IgD-negative memory B cell (primary cell): ENCODE measurements around the gene ERG. TPM values are rescaled to one million over a fixed set of nuclear protein-coding genes. Genes with fewer than 3 reads are reported as not detected.
A peak's percentile ranks its signal among the peaks of the same experiment; 100 is the strongest.

ENCODE experiments used
- H3K27ac Mint-ChIP-seq, 3 donors: one replicate each; pipeline ENCODE4 v1.8.0; 2020 to 2022; ENCODE audit warnings: mild to moderate bottlenecking in 3 of 3, mixed read lengths in 3 of 3, moderate library complexity in 1 of 3
- H3K27me3 Mint-ChIP-seq: one replicate; pipeline ENCODE4 v1.8.0; 2021; ENCODE audit warnings: mixed read lengths
- H3K36me3 Mint-ChIP-seq: one replicate; pipeline ENCODE4 v1.8.0; 2020; ENCODE audit warnings: mild to moderate bottlenecking, mixed read lengths
- H3K4me1 Mint-ChIP-seq, 3 donors: one replicate each; pipeline ENCODE4 v1.8.0; 2020 to 2022; ENCODE audit warnings: mixed read lengths in 3 of 3, mild to moderate bottlenecking in 1 of 3
- H3K4me3 Mint-ChIP-seq, 4 donors: one replicate each; pipeline ENCODE4 v1.8.0; 2020 to 2022; ENCODE audit warnings: mild to moderate bottlenecking in 4 of 4, mixed read lengths in 4 of 4, moderate library complexity in 3 of 4
- H3K9me3 Mint-ChIP-seq, 3 donors: one replicate each; pipeline ENCODE4 v1.8.0; 2020 to 2021; ENCODE audit warnings: mixed read lengths in 3 of 3, mild to moderate bottlenecking in 1 of 3
- polyA plus RNA-seq: library from polyadenylated mRNA; unstranded; fragments of 300-500 nt; fragmentation: Illumina TruSeq; gene quantifications from one replicate; pipeline ENCODE4 v1.2.3, GENCODE V29; 2021

ERG gene
- polyA plus RNA-seq, 1 donor from 2014 or later = not detected

GRCh38 chr21:38474124-38474523 is 24.2 kb downstream of the ERG start:
- no peak overlapping the region for H3K27ac Mint-ChIP-seq
- no peak overlapping the region for H3K4me3 Mint-ChIP-seq
- peaks cover 28% of the 10 kb centered on the region for H3K27me3 Mint-ChIP-seq
- no peaks in the 10 kb centered on the region for H3K9me3 Mint-ChIP-seq
- no peaks in the 10 kb centered on the region for H3K36me3 Mint-ChIP-seq
- peaks cover 0 to 4% (median 4%) of the 10 kb centered on the region in 3 donors for H3K4me1 Mint-ChIP-seq

- peaks cover 0 to 4% (median 4%) of the 10 kb centered on the region in 3 donors for H3K4me1 Mint-ChIP-seq
- no peak overlapping the region for H3K4me3 Mint-ChIP-seq
- no peak overlapping the region for H3K27ac Mint-ChIP-seq
- peaks cover 0 to under 1% (median 0%) of the 10 kb centered on the region in 3 donors for H3K9me3 Mint-ChIP-seq
- no peaks in the 10 kb centered on the region for H3K36me3 Mint-ChIP-seq
- H3K27me3 Mint-ChIP-seq = peaks cover 27% of the 10 kb centered on the region
Measured at GRCh38 chr21:38472412-38473108, 25.7 kb downstream of the ERG start.

DNA sequence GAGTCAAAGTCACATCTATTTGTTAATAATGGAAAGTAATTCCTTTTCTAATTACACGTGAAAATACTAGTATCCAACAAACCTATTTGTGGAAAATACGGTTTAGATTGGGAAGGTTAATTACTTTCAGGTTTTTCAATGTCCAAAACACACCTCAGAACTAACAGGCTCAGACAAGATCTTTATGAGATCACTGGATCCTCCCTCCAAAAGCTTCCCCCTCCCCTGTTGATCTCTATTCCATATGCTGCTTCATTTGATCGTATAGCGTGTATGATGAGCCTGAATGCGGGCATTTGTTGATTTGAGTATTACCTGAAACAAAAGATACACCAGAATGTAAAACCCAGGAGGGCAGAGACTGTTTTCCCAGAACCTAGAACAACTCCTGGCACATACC is 26.5 kb downstream of the ERG start:
- H3K36me3 Mint-ChIP-seq = no peaks in the 10 kb centered on the region
- no peak overlapping the region for H3K4me3 Mint-ChIP-seq
- no peak overlapping the region for H3K27ac Mint-ChIP-seq
- H3K9me3 Mint-ChIP-seq = peaks cover 0 to 4% (median 0%) of the 10 kb centered on the region in 3 donors
- H3K4me1 Mint-ChIP-seq = peaks cover 0 to 4% (median 4%) of the 10 kb centered on the region in 3 donors
- H3K27me3 Mint-ChIP-seq = peaks cover 27% of the 10 kb centered on the region

DNA sequence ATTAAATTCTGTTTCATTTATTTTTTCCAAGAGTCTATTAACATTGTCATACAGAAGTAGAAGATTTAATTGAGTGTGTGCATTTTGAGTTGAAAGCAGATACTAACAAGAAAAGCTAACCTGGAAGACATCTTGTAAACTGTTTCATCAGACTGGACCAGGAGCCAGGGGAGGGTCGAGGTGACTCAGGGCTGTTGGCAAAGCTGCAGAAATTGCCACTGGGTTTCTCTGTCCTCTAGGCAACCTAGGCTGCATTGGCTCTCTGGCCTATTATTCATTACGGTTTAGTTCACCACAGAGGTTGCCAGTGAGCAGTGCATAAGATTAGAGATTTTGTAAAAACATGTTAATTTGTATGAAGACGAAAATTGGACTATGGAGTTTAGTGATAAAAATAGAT is 27.5 kb downstream of the ERG start:
- Mint-ChIP-seq H3K9me3 (peaks cover 0 to 4% (median 0%) of the 10 kb centered on the region in 3 donors), H3K27me3 (peaks cover 21% of the 10 kb centered on the region), H3K4me1 (peaks cover 0 to 1% (median 0%) of the 10 kb centered on the region in 3 donors), H3K36me3 (no peaks in the 10 kb centered on the region), H3K27ac (no peak overlapping the region), H3K4me3 (no peak overlapping the region)

DNA sequence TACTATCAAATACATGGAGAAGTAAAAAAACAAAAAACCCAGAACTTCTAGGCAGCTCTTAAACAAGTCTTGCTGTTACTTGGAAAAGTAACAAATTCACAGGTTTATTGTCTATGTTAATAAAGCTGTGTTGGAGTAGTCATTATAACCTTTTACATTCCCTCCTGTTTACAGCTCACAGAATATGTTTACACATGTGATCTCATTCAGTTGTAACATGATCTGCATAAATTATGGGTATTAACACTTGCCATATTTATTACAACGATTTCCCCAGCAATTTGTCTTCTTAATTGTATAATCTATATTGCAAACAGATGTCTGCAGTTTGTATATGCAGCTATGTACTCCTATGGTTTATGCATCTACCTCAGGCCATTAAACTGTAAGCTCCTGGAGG is 28.6 kb downstream of the ERG start:
- no peak overlapping the region for H3K27ac Mint-ChIP-seq
- peaks cover 0 to 10% (median 0%) of the 10 kb centered on the region in 3 donors for H3K9me3 Mint-ChIP-seq
- H3K27me3 Mint-ChIP-seq = peaks cover 15% of the 10 kb centered on the region
- no peak overlapping the region for H3K4me3 Mint-ChIP-seq
- no peaks in the 10 kb centered on the region for H3K36me3 Mint-ChIP-seq
- H3K4me1 Mint-ChIP-seq = no peaks in the 10 kb centered on the region

- no peaks in the 10 kb centered on the region for H3K36me3 Mint-ChIP-seq
- H3K9me3 Mint-ChIP-seq = peaks cover 0 to 11% (median 0%) of the 10 kb centered on the region in 3 donors
- no peaks in the 10 kb centered on the region for H3K4me1 Mint-ChIP-seq
- no peak overlapping the region for H3K27ac Mint-ChIP-seq
- peaks cover 12% of the 10 kb centered on the region for H3K27me3 Mint-ChIP-seq
- H3K4me3 Mint-ChIP-seq = no peak overlapping the region
Measured at GRCh38 chr21:38468989-38469388, 29.3 kb downstream of the ERG start.

DNA sequence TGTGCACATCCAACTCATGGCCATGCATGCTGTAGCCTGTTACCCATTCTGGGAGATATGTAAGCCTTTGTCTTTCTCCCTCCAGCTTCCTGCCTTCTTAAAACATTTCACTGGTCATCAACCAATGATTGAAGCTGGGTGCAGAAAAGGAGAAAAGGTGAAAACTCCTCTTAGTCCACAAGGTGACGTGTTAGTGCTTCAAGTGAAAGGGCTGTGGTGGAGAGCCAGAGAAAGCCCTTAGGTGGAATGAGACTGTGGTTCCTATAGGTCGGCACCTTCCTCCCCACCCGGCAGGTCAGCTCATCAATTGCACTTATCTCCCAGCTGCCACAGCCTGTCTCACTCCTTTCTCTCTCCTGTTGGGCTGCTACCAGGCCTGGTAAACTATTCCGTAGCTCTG is 30.4 kb downstream of the ERG start:
- Mint-ChIP-seq H3K9me3 (peaks cover 0 to 11% (median 2%) of the 10 kb centered on the region in 3 donors), H3K4me1 (no peaks in the 10 kb centered on the region), H3K27me3 (peaks cover 8% of the 10 kb centered on the region), H3K36me3 (no peaks in the 10 kb centered on the region), H3K4me3 (no peak overlapping the region), H3K27ac (no peak overlapping the region)

DNA sequence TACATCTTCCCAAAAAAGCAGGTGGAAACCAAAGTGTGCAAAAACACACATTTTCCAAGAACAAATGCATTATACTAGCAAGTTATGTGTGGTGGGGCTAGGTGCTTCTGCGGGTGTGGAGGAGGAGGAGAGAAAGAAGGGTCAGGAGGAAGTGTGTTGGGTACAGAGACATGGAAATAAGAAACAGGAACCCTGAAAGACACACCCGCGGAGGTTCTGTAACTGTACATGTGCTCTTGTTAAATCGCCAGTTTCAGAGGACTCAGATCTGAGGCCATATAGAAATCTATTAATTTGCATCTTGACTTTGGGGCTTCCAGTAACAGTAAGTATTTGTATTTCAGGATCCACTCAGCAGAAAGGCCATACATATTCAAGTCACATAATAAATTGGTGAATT is 30.9 kb downstream of the ERG start:
- Mint-ChIP-seq H3K27ac (no peak overlapping the region), H3K4me3 (no peak overlapping the region), H3K4me1 (no peaks in the 10 kb centered on the region), H3K9me3 (peaks cover 0 to 11% (median 2%) of the 10 kb centered on the region in 3 donors), H3K27me3 (peaks cover 5% of the 10 kb centered on the region), H3K36me3 (no peaks in the 10 kb centered on the region)

GRCh38 chr21:38460171-38460742 is 38.0 kb downstream of the ERG start:
- no peaks in the 10 kb centered on the region for H3K27me3 Mint-ChIP-seq

GRCh38 chr21:38459490-38459889 is 38.8 kb downstream of the ERG start:
- Mint-ChIP-seq H3K9me3 (peaks cover 0 to 2% (median 0%) of the 10 kb centered on the region in 3 donors), H3K4me1 (no peaks in the 10 kb centered on the region), H3K27me3 (no peaks in the 10 kb centered on the region), H3K4me3 (no peak overlapping the region), H3K27ac (no peak overlapping the region), H3K36me3 (no peaks in the 10 kb centered on the region)

More at GRCh38 chr21:38460171-38460742, 38.0 kb downstream of the ERG start:
- no peak overlapping the region for H3K27ac Mint-ChIP-seq
- peaks cover 0 to 6% (median 2%) of the 10 kb centered on the region in 3 donors for H3K9me3 Mint-ChIP-seq
- H3K4me1 Mint-ChIP-seq = no peaks in the 10 kb centered on the region
- H3K36me3 Mint-ChIP-seq = no peaks in the 10 kb centered on the region
- no peak overlapping the region for H3K4me3 Mint-ChIP-seq

GRCh38 chr21:38455403-38455802 is 42.9 kb downstream of the ERG start:
- Mint-ChIP-seq H3K36me3 (no peaks in the 10 kb centered on the region), H3K27me3 (no peaks in the 10 kb centered on the region), H3K4me1 (no peaks in the 10 kb centered on the region), H3K9me3 (peaks cover 0 to 3% (median 0%) of the 10 kb centered on the region in 3 donors), H3K4me3 (no peak overlapping the region), H3K27ac (no peak overlapping the region)

DNA sequence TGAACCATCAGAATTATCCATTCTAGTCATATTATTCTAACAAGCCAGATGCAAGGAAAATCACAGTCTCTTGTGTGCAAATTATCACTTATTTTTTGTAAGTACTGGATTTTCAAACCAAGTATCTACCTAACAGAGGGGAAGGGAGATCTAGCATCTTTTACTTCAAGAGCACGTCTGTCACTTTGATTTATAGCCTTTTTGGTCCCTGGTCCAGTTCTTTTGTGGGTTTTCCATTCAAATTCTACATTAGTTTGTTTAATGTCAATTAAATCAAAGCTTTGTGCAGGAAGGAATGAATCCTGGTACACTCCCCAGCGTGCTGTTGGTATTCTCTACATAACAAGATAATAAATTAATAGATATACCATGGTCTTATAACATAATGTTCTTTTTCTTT is 43.6 kb downstream of the ERG start:
- H3K4me1 Mint-ChIP-seq = no peaks in the 10 kb centered on the region
- no peak overlapping the region for H3K27ac Mint-ChIP-seq
- no peaks in the 10 kb centered on the region for H3K36me3 Mint-ChIP-seq
- no peak overlapping the region for H3K4me3 Mint-ChIP-seq
- peaks cover 0 to 3% (median 0%) of the 10 kb centered on the region in 3 donors for H3K9me3 Mint-ChIP-seq
- no peaks in the 10 kb centered on the region for H3K27me3 Mint-ChIP-seq

DNA sequence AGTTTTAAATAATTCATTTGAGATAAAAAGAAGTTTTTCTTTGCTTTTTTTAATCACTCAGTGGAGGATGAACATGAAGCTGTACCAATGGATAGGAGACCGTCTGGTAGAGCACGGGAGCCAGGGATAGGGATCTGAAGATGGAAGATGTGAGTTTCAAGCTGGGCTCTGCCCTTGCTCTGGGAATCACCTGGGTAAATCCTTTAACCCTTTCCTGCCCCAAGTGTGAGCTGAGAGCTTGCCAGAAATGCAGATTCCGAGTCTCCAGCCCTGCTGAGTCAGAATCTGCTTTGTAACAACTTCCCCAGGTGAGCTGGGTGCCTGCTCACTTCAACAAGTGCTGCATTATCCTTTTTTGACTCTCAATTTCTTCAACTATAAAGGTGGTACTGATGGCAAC is 44.1 kb downstream of the ERG start:
- no peak overlapping the region for H3K27ac Mint-ChIP-seq
- H3K36me3 Mint-ChIP-seq = no peaks in the 10 kb centered on the region
- no peaks in the 10 kb centered on the region for H3K4me1 Mint-ChIP-seq
- no peaks in the 10 kb centered on the region for H3K27me3 Mint-ChIP-seq
- no peak overlapping the region for H3K4me3 Mint-ChIP-seq
- peaks cover 0 to 3% (median 0%) of the 10 kb centered on the region in 3 donors for H3K9me3 Mint-ChIP-seq

DNA sequence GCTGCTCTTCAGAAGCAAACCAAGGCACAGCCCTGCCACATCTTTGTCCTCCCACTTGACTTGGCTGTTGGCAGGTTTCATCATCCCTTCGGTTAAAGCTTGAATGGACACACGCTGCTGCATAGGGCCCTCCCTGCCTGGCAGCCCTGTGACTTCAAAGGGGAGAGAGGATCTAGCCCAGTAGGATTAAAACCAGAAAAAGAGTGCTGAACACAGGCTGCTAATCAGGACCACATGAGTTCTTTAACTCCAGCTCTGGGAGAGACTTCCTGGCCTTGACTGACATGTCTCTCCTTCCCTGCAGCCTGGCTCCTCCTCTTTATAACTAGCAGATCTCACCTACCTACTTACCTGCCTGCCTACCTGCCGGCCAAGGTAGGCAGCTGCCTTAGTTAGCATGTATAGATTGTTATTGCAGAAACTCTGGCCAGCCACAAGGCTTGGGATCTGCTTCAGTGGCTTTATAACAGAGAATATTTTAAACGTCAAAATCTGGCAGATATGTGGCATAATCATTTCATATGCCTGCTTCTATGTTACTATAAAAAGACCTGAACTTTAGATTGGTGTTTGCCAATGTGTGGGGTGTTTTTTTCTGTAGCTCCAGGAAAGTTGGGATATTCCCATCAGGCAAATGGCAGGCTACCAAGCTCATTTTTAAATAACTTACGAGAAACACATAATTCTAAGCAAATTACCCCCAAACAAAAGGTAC is 49.4 kb downstream of the ERG start:
- Mint-ChIP-seq H3K36me3 (no peaks in the 10 kb centered on the region), H3K27ac (no peak overlapping the region), H3K4me1 (no peaks in the 10 kb centered on the region), H3K4me3 (peak overlapping the region in 1 of 4 donors; percentile 12), H3K27me3 (no peaks in the 10 kb centered on the region), H3K9me3 (peaks cover 0 to 3% (median 1%) of the 10 kb centered on the region in 3 donors)

DNA sequence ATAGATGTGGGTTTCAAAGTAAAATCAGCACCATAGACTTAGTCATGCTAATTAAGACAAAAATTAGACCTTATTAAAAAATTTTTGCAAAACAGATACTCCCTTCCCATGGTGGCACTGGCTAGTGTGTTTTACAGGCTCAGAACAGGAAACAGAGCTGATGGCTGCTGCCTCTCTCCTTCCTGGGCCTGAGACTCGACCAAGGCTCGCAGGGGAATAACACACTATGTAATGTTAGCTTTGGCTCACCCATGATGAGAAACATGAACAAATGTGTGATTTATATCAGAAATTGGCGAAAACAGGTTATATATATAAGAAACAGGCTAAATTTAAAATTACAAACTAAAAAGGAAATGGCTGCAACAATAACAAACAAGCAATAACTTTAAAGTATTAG is 50.7 kb downstream of the ERG start:
- Mint-ChIP-seq H3K9me3 (peaks cover 0 to 1% (median 0%) of the 10 kb centered on the region in 3 donors), H3K36me3 (no peaks in the 10 kb centered on the region), H3K4me3 (no peak overlapping the region), H3K27me3 (no peaks in the 10 kb centered on the region), H3K4me1 (peaks cover 0 to 1% (median 0%) of the 10 kb centered on the region in 3 donors), H3K27ac (no peak overlapping the region)
